ENCODE measurements around the gene SIGLEC8. TPM values are rescaled to one million over a fixed set of nuclear protein-coding genes. Genes with fewer than 3 reads are reported as not detected.

Gene SIGLEC8
- total and polyA plus RNA-seq, 10 of the 15 experiments (the other 5 are each of a cell fraction or from before 2014, with no cell fraction given), result not detected

GRCh38 chr19:51410950-51411748, 47.1 kb downstream of the SIGLEC8 start:
- no peak overlapping the region for H3K4me2 ChIP-seq (ENCODE audit: control insufficient read depth, insufficient read depth)
- ChIA-PET SMC1A (ENCODE audit: uncharacterized antibody, unreplicated experiment) (no interaction called here), RAD21 (ENCODE audit: unreplicated experiment) (interaction anchor here (1.1 kb wide), 1 partner anchor 73 kb away, joined by 3 read pairs; no protein-coding TSS in a partner anchor), CTCF (interaction anchor here (1.0 to 5.7 kb wide), 2 partner anchors 13 to 71 kb away, joined by 3 to 47 read pairs; partner anchors contain the start of gene VSIG10L), POLR2A (no interaction called here)
- intact Hi-C loops (cut with micrococcal nuclease; ENCODE audit: unreplicated experiment), result no loop called here
- H3K27ac ChIP-seq (ENCODE audit: control insufficient read depth, insufficient read depth), result no peak overlapping the region
- TF ChIP-seq SMAD5 (IDR thresholded peaks at IDR 0.05; ENCODE audit: low read depth) (no peak), TAF1 (IDR thresholded peaks at IDR 0.05; ENCODE audit: borderline replicate concordance, low read depth, low read length) (no peak), ZNF207 (IDR thresholded peaks at IDR 0.05; ENCODE audit: borderline replicate concordance) (no peak), IRF4 (IDR thresholded peaks at IDR 0.05; ENCODE audit: low read depth, low read length) (no peak), SUPT20H (IDR thresholded peaks at IDR 0.05; ENCODE audit: borderline replicate concordance, control insufficient read depth, low read depth, low read length) (no peak), HDGF (IDR thresholded peaks at IDR 0.05) (no peak), MLLT1 (IDR thresholded peaks at IDR 0.05) (no peak), CHD1 (IDR thresholded peaks at IDR 0.05; ENCODE audit: low read depth, low read length) (no peak), SMARCA5 (IDR thresholded peaks at IDR 0.05) (no peak), NFXL1 (IDR thresholded peaks at IDR 0.05; ENCODE audit: borderline replicate concordance) (no peak), IKZF2 (IDR thresholded peaks at IDR 0.05) (no peak), SREBF1 (IDR thresholded peaks at IDR 0.05; ENCODE audit: low read length) (no peak), CBFB (IDR thresholded peaks at IDR 0.05; ENCODE audit: low read depth) (no peak), LARP7 (IDR thresholded peaks at IDR 0.05) (no peak), POU2F2 (IDR thresholded peaks at IDR 0.05; ENCODE audit: borderline replicate concordance, low read depth, low read length) (no peak), GABPA (IDR thresholded peaks at IDR 0.05; ENCODE audit: low read depth) (no peak)
- TF ChIP-seq, protein P1, sequence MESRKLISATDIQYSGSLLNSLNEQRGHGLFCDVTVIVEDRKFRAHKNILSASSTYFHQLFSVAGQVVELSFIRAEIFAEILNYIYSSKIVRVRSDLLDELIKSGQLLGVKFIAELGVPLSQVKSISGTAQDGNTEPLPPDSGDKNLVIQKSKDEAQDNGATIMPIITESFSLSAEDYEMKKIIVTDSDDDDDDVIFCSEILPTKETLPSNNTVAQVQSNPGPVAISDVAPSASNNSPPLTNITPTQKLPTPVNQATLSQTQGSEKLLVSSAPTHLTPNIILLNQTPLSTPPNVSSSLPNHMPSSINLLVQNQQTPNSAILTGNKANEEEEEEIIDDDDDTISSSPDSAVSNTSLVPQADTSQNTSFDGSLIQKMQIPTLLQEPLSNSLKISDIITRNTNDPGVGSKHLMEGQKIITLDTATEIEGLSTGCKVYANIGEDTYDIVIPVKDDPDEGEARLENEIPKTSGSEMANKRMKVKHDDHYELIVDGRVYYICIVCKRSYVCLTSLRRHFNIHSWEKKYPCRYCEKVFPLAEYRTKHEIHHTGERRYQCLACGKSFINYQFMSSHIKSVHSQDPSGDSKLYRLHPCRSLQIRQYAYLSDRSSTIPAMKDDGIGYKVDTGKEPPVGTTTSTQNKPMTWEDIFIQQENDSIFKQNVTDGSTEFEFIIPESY (IDR thresholded peaks at IDR 0.05), result no peak
- TF ChIP-seq, protein P2, sequence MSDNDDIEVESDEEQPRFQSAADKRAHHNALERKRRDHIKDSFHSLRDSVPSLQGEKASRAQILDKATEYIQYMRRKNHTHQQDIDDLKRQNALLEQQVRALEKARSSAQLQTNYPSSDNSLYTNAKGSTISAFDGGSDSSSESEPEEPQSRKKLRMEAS (IDR thresholded peaks at IDR 0.05; ENCODE audit: low read depth, low read length), result no peak
- no peak for FAIRE-seq
- in situ Hi-C loops (cut with MboI), result no loop called here
- no peak overlapping the region for H3K9ac ChIP-seq (ENCODE audit: control insufficient read depth, insufficient read depth, low read length)
- H3K9me3 ChIP-seq (replicated peaks; ENCODE audit: control insufficient read depth, insufficient read depth, low read length), result no peaks in the 10 kb centered on the region
- H3K79me2 ChIP-seq (ENCODE audit: control insufficient read depth, insufficient read depth, low read length), result no peaks in the 10 kb centered on the region
- no TSS peak for BruUV-seq (replicated peaks)
- no peak overlapping the region for H3K4me3 ChIP-seq
- no peak overlapping the region for H2AFZ ChIP-seq (ENCODE audit: control insufficient read depth, low read depth, low read length)
- DNase-seq (ENCODE audit: low read depth, low spot score), result no peak
- H3K27me3 ChIP-seq (replicated peaks in 1 of 2; ENCODE audit: control insufficient read depth in 2 of 2, insufficient read depth in 2 of 2, low read length in 1 of 2), result no peaks in the 10 kb centered on the region
- peaks cover 15% of the 10 kb centered on the region for H3K4me1 ChIP-seq (ENCODE audit: control insufficient read depth, insufficient read depth, low read length)
- H4K20me1 ChIP-seq (ENCODE audit: control insufficient read depth, insufficient read depth), result no peaks in the 10 kb centered on the region
- no peaks in the 10 kb centered on the region for H3K36me3 ChIP-seq (ENCODE audit: control insufficient read depth in 2 of 2, insufficient read depth in 2 of 2, low read length in 1 of 2)
- 82% methylated on average over 15 of the region's 15 CpGs for WGBS (ENCODE audit: insufficient coverage, insufficient replicate concordance, low lambda C conversion rate, missing lambda C conversion rate)
- ATAC-seq, result no peak
